Activated CD4-positive, alpha-beta memory T cell treated with anti-CD3 and anti-CD28 coated beads for 36 hours (primary cell): ENCODE results near the gene SERPINE1. TPM values are rescaled to one million over a fixed set of nuclear protein-coding genes. Genes with fewer than 3 reads are reported as not detected.

ENCODE experiments used
- microRNA-seq: library from miRNA; unstranded; fragments of <30 nt; microRNA quantifications from one replicate; pipeline ENCODE4 v1.2.0, GENCODE V29; 2022; ENCODE audit warnings: borderline number of aligned reads, borderline microRNAs expressed, borderline replicate concordance
- total RNA-seq, 2 experiments: library from RNA; stranded (reverse); gene quantifications; one replicate each; pipeline ENCODE4 v1.2.3, GENCODE V29; 2021

SERPINE1 gene
- total RNA-seq, 2 experiments from 2014 or later: 0.12 TPM; not detected in 1

Small RNAs within 50 kb of the gene (microRNA-seq; reads per million reads assigned to microRNA genes)
- gene MIR4653: not detected

Other genes starting within 250 kb of the SERPINE1 start
- gene UFSP1, start 237.4 kb upstream of the SERPINE1 start, total RNA-seq: 1 to 10 TPM; 1.5 to 2.0 TPM
- gene ACHE, start 231.2 kb upstream of the SERPINE1 start, total RNA-seq: not detected
- under 1 TPM in 1 of 2 experiments, not detected in 1; 0.29 TPM for gene MUC3A, start 177.6 kb upstream of the SERPINE1 start, total RNA-seq
- 1 to 10 TPM in 1 of 2 experiments, under 1 TPM in 1; 0.48 to 1.0 TPM for gene MUC12, start 157.5 kb upstream of the SERPINE1 start, total RNA-seq
- not detected for gene MUC17, start 107.0 kb upstream of the SERPINE1 start, total RNA-seq
- gene TRIM56, start 41.6 kb upstream of the SERPINE1 start, total RNA-seq: 10 to 100 TPM; 42.3 to 44.5 TPM
- gene AP1S1, start 27.4 kb downstream of the SERPINE1 start, total RNA-seq: 10 to 100 TPM; 41.1 to 44.7 TPM
- not detected for gene VGF, start 38.5 kb downstream of the SERPINE1 start, total RNA-seq
- not detected for gene NAT16, start 53.2 kb downstream of the SERPINE1 start, total RNA-seq
- not detected for gene MOGAT3, start 73.9 kb downstream of the SERPINE1 start, total RNA-seq
- 10 to 100 TPM; 37.1 to 43.4 TPM for gene PLOD3, start 90.5 kb downstream of the SERPINE1 start, total RNA-seq
- 10 to 100 TPM; 40.2 to 42.8 TPM for gene ZNHIT1, start 91.1 kb downstream of the SERPINE1 start, total RNA-seq
- 10 to 100 TPM; 12.2 to 13.7 TPM for gene CLDN15, start 110.7 kb downstream of the SERPINE1 start, total RNA-seq
- 10 to 100 TPM; 96.1 to 98.7 TPM for gene FIS1, start 118.0 kb downstream of the SERPINE1 start, total RNA-seq
- 1 to 10 TPM; 6.1 to 7.7 TPM for gene IFT22, start 194.7 kb downstream of the SERPINE1 start, total RNA-seq
- not detected for gene COL26A1, start 235.8 kb downstream of the SERPINE1 start, total RNA-seq